ENCODE measurements around the gene SRC.

DNA sequence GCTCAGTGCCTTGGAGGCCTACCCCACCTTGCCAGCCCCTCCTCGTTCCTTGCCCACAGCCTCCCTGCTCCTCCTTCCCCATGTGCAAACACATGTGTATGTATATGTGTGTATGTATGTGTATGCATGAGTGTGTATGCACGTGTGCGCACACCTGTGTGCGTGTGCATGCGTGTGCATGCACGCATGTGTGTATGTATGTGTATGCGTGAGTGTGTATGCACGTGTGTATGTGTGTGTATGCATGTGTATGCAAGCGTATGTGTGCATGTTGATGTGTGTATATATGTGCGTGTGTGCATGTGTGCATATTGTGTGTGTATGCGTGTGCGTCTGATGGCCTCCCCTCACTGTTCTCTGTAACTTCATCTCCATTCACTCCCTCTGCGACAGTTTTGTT is 74.7 kb downstream of the SRC start:
- TF ChIP-seq TOX (CRISPR knock-in tag; IDR thresholded peaks at IDR 0.05; ENCODE audit: borderline replicate concordance) (no peak), ARNTL (CRISPR knock-in tag; IDR thresholded peaks at IDR 0.05; ENCODE audit: borderline replicate concordance, low read depth) (no peak), ZFP3 (CRISPR knock-in tag; IDR thresholded peaks at IDR 0.05) (no peak), RARB (CRISPR knock-in tag; IDR thresholded peaks at IDR 0.05) (no peak)
